Measurements from ENCODE around the gene TBX19. TPM values are rescaled to one million over a fixed set of nuclear protein-coding genes. Genes with fewer than 3 reads are reported as not detected.

The TBX19 gene
- total RNA-seq, 2 experiments from 2014 or later = 1.4 to 1.5 TPM

GRCh38 chr1:168257397-168257796, 23.3 kb upstream of the TBX19 start:
- H3K4me1 Mint-ChIP-seq (ENCODE audit: low read depth) = peaks cover 10% of the 10 kb centered on the region
- intact Hi-C loops (cut with micrococcal nuclease) = no loop called here
- DNase-seq = no peak
- peaks cover 40% of the 10 kb centered on the region for H3K36me3 Mint-ChIP-seq (ENCODE audit: low read depth)
- no peak overlapping the region for H3K4me3 Mint-ChIP-seq
- no peaks in the 10 kb centered on the region for H3K27me3 Mint-ChIP-seq (ENCODE audit: low read depth)
- CTCF ChIA-PET = interaction anchor here (0.6 kb wide), 1 partner anchor 541 kb away, joined by 3 read pairs; no protein-coding TSS in a partner anchor
- no peak overlapping the region for H3K27ac Mint-ChIP-seq
- H3K9me3 Mint-ChIP-seq = peaks cover 12% of the 10 kb centered on the region

GRCh38 chr1:168259567-168259966, 21.1 kb upstream of the TBX19 start:
- Mint-ChIP-seq H3K27me3 (ENCODE audit: low read depth) (no peaks in the 10 kb centered on the region), H3K36me3 (ENCODE audit: low read depth) (peaks cover 44% of the 10 kb centered on the region), H3K4me3 (no peak overlapping the region), H3K4me1 (ENCODE audit: low read depth) (peaks cover 10% of the 10 kb centered on the region), H3K27ac (no peak overlapping the region), H3K9me3 (peaks cover 16% of the 10 kb centered on the region)
- CTCF ChIA-PET = interaction anchor here (0.7 kb wide), 1 partner anchor 1628 kb away, joined by 4 read pairs; no protein-coding TSS in a partner anchor
- intact Hi-C loops (cut with micrococcal nuclease) = no loop called here
- no peak for DNase-seq

- CTCF ChIA-PET = interaction anchor here (0.8 kb wide), 1 partner anchor 70 kb away, joined by 3 read pairs; no protein-coding TSS in a partner anchor
- H3K4me1 Mint-ChIP-seq (ENCODE audit: low read depth) = peaks cover 10% of the 10 kb centered on the region
- no peak overlapping the region for H3K4me3 Mint-ChIP-seq
- H3K9me3 Mint-ChIP-seq = peaks cover 13% of the 10 kb centered on the region
- no peak for DNase-seq
- intact Hi-C loops (cut with micrococcal nuclease) = no loop called here
- H3K27ac Mint-ChIP-seq = no peak overlapping the region
- H3K27me3 Mint-ChIP-seq (ENCODE audit: low read depth) = no peaks in the 10 kb centered on the region
- peaks cover 38% of the 10 kb centered on the region for H3K36me3 Mint-ChIP-seq (ENCODE audit: low read depth)
Observed at GRCh38 chr1:168260393-168260792, 20.3 kb upstream of the TBX19 start.

GRCh38 chr1:168261390-168261789, 19.3 kb upstream of the TBX19 start:
- peaks cover 28% of the 10 kb centered on the region for H3K36me3 Mint-ChIP-seq (ENCODE audit: low read depth)
- DNase-seq = no peak
- peaks cover 10% of the 10 kb centered on the region for H3K4me1 Mint-ChIP-seq (ENCODE audit: low read depth)
- no peak overlapping the region for H3K4me3 Mint-ChIP-seq
- intact Hi-C loops (cut with micrococcal nuclease) = no loop called here
- CTCF ChIA-PET = no interaction called here
- no peaks in the 10 kb centered on the region for H3K27me3 Mint-ChIP-seq (ENCODE audit: low read depth)
- H3K27ac Mint-ChIP-seq = no peak overlapping the region
- H3K9me3 Mint-ChIP-seq = peaks cover 6% of the 10 kb centered on the region

- intact Hi-C loops (cut with micrococcal nuclease) = no loop called here
- CTCF ChIA-PET = no interaction called here
Observed at GRCh38 chr1:168263130-168263529, 17.5 kb upstream of the TBX19 start.

GRCh38 chr1:168264296-168264695, 16.4 kb upstream of the TBX19 start:
- H3K36me3 Mint-ChIP-seq (ENCODE audit: low read depth) = peaks cover 17% of the 10 kb centered on the region
- peaks cover 6% of the 10 kb centered on the region for H3K9me3 Mint-ChIP-seq
- H3K27ac Mint-ChIP-seq = no peak overlapping the region
- intact Hi-C loops (cut with micrococcal nuclease) = no loop called here
- peaks cover 10% of the 10 kb centered on the region for H3K4me1 Mint-ChIP-seq (ENCODE audit: low read depth)
- no peak for DNase-seq
- H3K27me3 Mint-ChIP-seq (ENCODE audit: low read depth) = no peaks in the 10 kb centered on the region
- CTCF ChIA-PET = interaction anchor here (0.6 kb wide), 1 partner anchor 200 kb away, joined by 3 read pairs; no protein-coding TSS in a partner anchor
- no peak overlapping the region for H3K4me3 Mint-ChIP-seq

More at GRCh38 chr1:168263130-168263529, 17.5 kb upstream of the TBX19 start:
- Mint-ChIP-seq H3K4me1 (ENCODE audit: low read depth) (peaks cover 10% of the 10 kb centered on the region), H3K9me3 (peaks cover 4% of the 10 kb centered on the region), H3K36me3 (ENCODE audit: low read depth) (peaks cover 17% of the 10 kb centered on the region), H3K4me3 (no peak overlapping the region), H3K27ac (no peak overlapping the region), H3K27me3 (ENCODE audit: low read depth) (no peaks in the 10 kb centered on the region)
- DNase-seq = no peak

GRCh38 chr1:168265596-168265995, 15.1 kb upstream of the TBX19 start:
- Mint-ChIP-seq H3K27ac (no peak overlapping the region), H3K36me3 (ENCODE audit: low read depth) (peaks cover 17% of the 10 kb centered on the region), H3K4me1 (ENCODE audit: low read depth) (peaks cover 6% of the 10 kb centered on the region), H3K9me3 (peaks cover 6% of the 10 kb centered on the region), H3K27me3 (ENCODE audit: low read depth) (no peaks in the 10 kb centered on the region), H3K4me3 (no peak overlapping the region)
- intact Hi-C loops (cut with micrococcal nuclease) = no loop called here
- DNase-seq = no peak
- CTCF ChIA-PET = no interaction called here

- Mint-ChIP-seq H3K27me3 (ENCODE audit: low read depth) (no peaks in the 10 kb centered on the region), H3K4me1 (ENCODE audit: low read depth) (no peaks in the 10 kb centered on the region), H3K4me3 (no peak overlapping the region), H3K36me3 (ENCODE audit: low read depth) (peaks cover 14% of the 10 kb centered on the region), H3K27ac (no peak overlapping the region), H3K9me3 (peaks cover 6% of the 10 kb centered on the region)
- DNase-seq = no peak
- intact Hi-C loops (cut with micrococcal nuclease) = no loop called here
- CTCF ChIA-PET = no interaction called here
Observed at GRCh38 chr1:168266644-168267186, 14.0 kb upstream of the TBX19 start.

- Mint-ChIP-seq H3K4me3 (no peak overlapping the region), H3K9me3 (peaks cover 5% of the 10 kb centered on the region), H3K27ac (no peak overlapping the region), H3K36me3 (ENCODE audit: low read depth) (peaks cover 4% of the 10 kb centered on the region), H3K27me3 (ENCODE audit: low read depth) (no peaks in the 10 kb centered on the region), H3K4me1 (ENCODE audit: low read depth) (no peaks in the 10 kb centered on the region)
- CTCF ChIA-PET = no interaction called here
- intact Hi-C loops (cut with micrococcal nuclease) = no loop called here
- DNase-seq = no peak
Observed at GRCh38 chr1:168271636-168272035, 9.0 kb upstream of the TBX19 start.

GRCh38 chr1:168273575-168273974, 7.1 kb upstream of the TBX19 start:
- no peak for DNase-seq
- Mint-ChIP-seq H3K27me3 (ENCODE audit: low read depth) (no peaks in the 10 kb centered on the region), H3K27ac (no peak overlapping the region), H3K4me3 (no peak overlapping the region), H3K36me3 (ENCODE audit: low read depth) (peaks cover 8% of the 10 kb centered on the region), H3K4me1 (ENCODE audit: low read depth) (no peaks in the 10 kb centered on the region), H3K9me3 (peaks cover 5% of the 10 kb centered on the region)
- CTCF ChIA-PET = no interaction called here
- intact Hi-C loops (cut with micrococcal nuclease) = no loop called here

GRCh38 chr1:168279253-168279652, 1.4 kb upstream of the TBX19 start:
- Mint-ChIP-seq H3K4me3 (no peak overlapping the region), H3K36me3 (ENCODE audit: low read depth) (peaks cover 6% of the 10 kb centered on the region), H3K27ac (no peak overlapping the region), H3K9me3 (peaks cover 3% of the 10 kb centered on the region), H3K27me3 (ENCODE audit: low read depth) (no peaks in the 10 kb centered on the region), H3K4me1 (ENCODE audit: low read depth) (no peaks in the 10 kb centered on the region)
- CTCF ChIA-PET = no interaction called here
- intact Hi-C loops (cut with micrococcal nuclease) = no loop called here
- no peak for DNase-seq

GRCh38 chr1:168281603-168282325, 1.1 kb downstream of the TBX19 start:
- Mint-ChIP-seq H3K36me3 (ENCODE audit: low read depth) (peaks cover 4% of the 10 kb centered on the region), H3K4me3 (no peak overlapping the region), H3K27ac (no peak overlapping the region), H3K4me1 (ENCODE audit: low read depth) (peaks cover 12% of the 10 kb centered on the region), H3K9me3 (no peaks in the 10 kb centered on the region), H3K27me3 (ENCODE audit: low read depth) (no peaks in the 10 kb centered on the region)
- CTCF ChIA-PET = no interaction called here
- intact Hi-C loops (cut with micrococcal nuclease) = no loop called here
- DNase-seq = no peak

- Mint-ChIP-seq H3K36me3 (ENCODE audit: low read depth) (no peaks in the 10 kb centered on the region), H3K4me1 (ENCODE audit: low read depth) (peaks cover 20% of the 10 kb centered on the region), H3K27me3 (ENCODE audit: low read depth) (no peaks in the 10 kb centered on the region), H3K27ac (no peak overlapping the region), H3K4me3 (no peak overlapping the region), H3K9me3 (no peaks in the 10 kb centered on the region)
- intact Hi-C loops (cut with micrococcal nuclease) = loop anchor here (5.0 kb wide), 1 partner anchor 48 kb away; no protein-coding TSS in a partner anchor
- no peak for DNase-seq
- CTCF ChIA-PET = no interaction called here
Observed at GRCh38 chr1:168285521-168285790, 4.8 kb downstream of the TBX19 start.

Measured in activated naive CD4-positive, alpha-beta T cell treated with anti-CD3 and anti-CD28 coated beads for 36 hours (primary cell).